DMS 273 (cell line): ENCODE measurements around the gene CCDC51.
A peak's percentile ranks its signal among the peaks of the same experiment; 100 is the strongest.
"Not testable (repeated sequence)": the region's sequence is repeated elsewhere in the genome, so short reads cannot be mapped to it uniquely, and the experiment has no call there.

Source experiments
- DNase-seq: peaks from one replicate; lab custom pipeline; 2025; ENCODE audit not compliant: unreplicated experiment; lab: John Stamatoyannopoulos, UW

The CCDC51 gene

DNA sequence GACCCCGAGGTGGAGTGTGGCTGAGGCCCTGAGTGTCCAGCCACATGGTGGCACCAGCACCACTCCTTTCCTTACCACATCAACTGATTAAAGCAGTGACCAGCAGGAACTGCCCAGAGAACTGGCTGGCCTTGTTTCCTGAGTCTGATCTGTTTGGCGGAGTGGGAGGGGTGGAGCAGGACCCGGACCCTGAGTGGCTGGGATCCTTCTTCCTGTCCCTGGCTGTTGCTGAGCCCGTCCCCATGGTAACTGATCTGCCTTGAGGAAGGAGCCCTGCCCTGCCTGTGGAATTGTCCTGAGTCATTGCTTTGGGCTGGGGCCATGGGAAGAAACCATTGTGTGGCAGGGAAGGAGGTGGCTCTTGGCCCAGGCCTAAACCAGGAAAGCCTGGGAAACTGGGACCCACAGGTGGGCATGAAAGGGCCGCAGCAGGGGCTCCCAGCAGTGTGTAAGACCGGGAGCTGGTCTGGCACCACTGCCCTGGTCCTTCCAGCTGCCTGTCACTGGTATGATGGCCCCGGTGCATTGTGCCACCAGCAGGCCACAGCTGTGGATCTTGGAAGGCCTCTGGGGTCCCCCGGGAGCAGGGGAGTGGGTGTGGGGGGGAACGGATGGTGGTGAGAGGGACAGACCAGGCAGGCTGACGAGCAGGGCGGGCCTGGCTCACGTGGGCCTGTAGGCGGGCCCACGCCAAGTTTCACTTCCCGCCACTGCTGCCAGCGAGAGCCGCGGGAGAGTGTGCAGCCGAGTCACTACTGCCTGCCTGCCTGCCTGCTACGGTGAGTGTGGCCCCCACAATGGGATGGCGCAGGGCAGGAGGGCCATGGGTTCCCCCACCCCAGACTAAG is 25.8 kb upstream of the CCDC51 start:
- peak; percentile 82 for DNase-seq

- no peak for DNase-seq
Observed at GRCh38 chr3:48465237-48465530, 25.3 kb upstream of the CCDC51 start.

- DNase-seq, result no peak
Observed at GRCh38 chr3:48464713-48465221, 24.8 kb upstream of the CCDC51 start.

DNA sequence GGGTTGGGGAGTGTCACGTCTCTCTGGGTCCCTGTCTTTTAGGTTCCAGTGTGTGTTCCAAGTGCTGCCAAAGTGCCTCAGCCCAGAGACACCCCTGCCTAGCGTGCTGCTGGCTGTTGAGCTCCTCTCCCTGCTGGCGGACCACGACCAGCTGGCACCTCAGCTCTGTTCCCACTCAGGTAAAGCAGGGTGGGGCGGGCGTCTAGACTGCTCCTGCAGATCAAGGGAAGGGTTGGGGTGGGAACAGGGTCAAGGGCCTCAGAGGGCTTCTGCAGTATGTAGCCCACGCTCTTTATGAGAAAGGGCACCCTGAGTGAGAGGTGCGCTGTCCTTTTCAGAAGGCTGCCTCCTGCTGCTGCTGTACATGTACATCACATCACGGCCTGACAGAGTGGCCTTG is 23.8 kb upstream of the CCDC51 start:
- no peak for DNase-seq

- not testable (repeated sequence) for DNase-seq
Observed at GRCh38 chr3:48461767-48462166, 21.8 kb upstream of the CCDC51 start.

- no peak for DNase-seq
Observed at GRCh38 chr3:48460517-48460902, 20.6 kb upstream of the CCDC51 start.

- DNase-seq, result no peak
Observed at GRCh38 chr3:48459773-48460516, 20.0 kb upstream of the CCDC51 start.

GRCh38 chr3:48459331-48459730 is 19.4 kb upstream of the CCDC51 start:
- DNase-seq, result no peak

GRCh38 chr3:48456456-48456855 is 16.5 kb upstream of the CCDC51 start:
- no peak for DNase-seq

- DNase-seq, result no peak
Observed at GRCh38 chr3:48451270-48451669, 11.4 kb upstream of the CCDC51 start.

- DNase-seq, result peak; percentile 92
Observed at GRCh38 chr3:48446425-48447193, 6.7 kb upstream of the CCDC51 start, which contains the start of gene ATRIP. Gene ATRIP (plus strand): TSS chr3:48446737. CDS start chr3:48446846, 109 bp downstream.

DNA sequence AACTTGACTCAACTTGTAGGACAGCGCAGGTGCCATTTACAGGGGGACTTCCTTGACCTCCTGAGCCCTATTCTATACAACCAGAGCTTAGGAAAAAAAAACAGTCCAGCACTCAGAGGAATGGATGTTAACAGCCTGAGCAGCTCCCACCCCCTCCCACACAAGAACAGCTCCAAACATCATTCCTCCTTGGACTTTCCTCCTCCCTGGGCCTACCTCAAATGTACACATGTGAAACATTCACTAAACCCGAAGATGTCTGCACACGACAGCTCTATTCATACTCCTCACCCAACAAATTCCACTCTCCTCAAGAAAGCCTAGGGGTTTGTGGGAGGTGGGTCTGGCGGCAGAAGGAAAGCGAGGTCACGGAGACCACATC is 6.1 kb upstream of the CCDC51 start:
- no peak for DNase-seq

GRCh38 chr3:48445277-48445882 is 5.5 kb upstream of the CCDC51 start:
- no peak for DNase-seq

DNA sequence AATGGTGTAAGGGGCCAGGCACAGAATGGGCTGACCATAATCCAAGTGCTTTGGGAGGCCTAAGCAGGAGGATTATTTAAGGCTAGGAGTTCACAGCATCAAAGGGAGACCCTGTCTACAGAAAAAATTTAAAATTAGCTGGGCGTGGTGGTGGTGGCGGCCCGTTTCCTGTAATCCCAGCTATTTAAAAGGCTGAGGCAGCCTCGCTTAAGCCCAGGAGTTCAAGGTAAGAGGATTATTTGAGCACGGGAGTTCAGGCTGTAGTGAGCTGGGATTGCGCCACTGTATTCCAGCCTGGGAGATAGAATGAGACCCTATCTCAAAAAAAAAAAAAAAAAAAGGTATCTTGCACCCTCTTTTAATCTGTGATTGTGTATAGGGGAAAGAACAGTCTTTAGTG is 2.0 kb upstream of the CCDC51 start:
- no peak for DNase-seq

DNA sequence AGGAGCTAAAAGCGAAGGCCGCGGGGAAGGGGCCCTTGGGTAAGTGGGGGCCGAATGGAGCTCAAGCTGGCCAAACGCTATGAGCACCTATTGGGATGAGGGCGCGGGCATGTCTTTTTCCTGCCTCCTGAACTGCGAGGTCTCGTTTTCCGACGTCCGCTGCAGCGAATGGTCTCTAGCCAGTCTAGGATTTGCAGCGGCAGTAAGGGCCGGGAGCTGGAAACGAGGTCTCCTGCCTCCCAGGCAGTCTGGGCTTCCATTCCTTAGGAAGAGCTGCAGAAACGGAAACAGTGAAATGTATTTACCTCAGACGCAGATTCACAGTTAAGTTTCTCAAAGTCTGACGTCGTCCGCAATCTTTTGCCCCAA is 655 bp upstream of the CCDC51 start:
- peak; percentile 35 for DNase-seq

DNA sequence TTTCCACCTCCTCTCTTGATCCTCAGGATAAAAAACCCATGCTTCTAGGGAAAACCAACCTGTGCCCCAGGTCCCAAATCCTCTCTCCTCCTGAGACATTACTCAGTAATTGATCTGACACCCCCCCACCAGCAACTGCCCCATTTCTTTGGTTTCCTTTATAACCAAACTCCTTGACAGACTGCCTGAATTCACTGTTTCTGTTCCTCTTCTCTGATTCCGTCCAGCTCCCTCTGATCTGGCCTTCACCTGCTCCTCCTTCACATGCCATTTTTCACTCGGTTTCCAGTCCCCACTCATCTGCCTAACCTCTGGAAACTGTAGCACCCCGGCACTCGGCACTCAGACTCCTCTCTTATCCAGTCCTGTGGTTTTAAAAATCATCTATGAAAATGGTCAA is 2.1 kb downstream of the CCDC51 start:
- no peak for DNase-seq

GRCh38 chr3:48436855-48437254 is 3.1 kb downstream of the CCDC51 start:
- DNase-seq, result no peak

GRCh38 chr3:48436477-48436787 is 3.5 kb downstream of the CCDC51 start:
- DNase-seq, result no peak

GRCh38 chr3:48435774-48436476 is 4.0 kb downstream of the CCDC51 start:
- DNase-seq, result peak; percentile 83

- DNase-seq, result no peak
Observed at GRCh38 chr3:48435223-48435595, 4.7 kb downstream of the CCDC51 start.
